Hepatocyte (in vitro differentiated cells): ENCODE results near the gene CELF4. TPM values are rescaled to one million over a fixed set of nuclear protein-coding genes. Genes with fewer than 3 reads are reported as not detected.
A peak's percentile ranks its signal among the peaks of the same experiment; 100 is the strongest.

ENCODE experiments used
- DNase-seq: peaks from one replicate; pipeline ENCODE4 v3.0.0-alpha.2; 2016; ENCODE audit warnings: low spot score
- H2AFZ ChIP-seq: fragments of 200-600 bp; sonication (generic); 2 replicates; pipeline ENCODE4 v1.6.0; 2016; ENCODE audit warnings: antibody characterized with exemption, mild to moderate bottlenecking
- H3K27ac ChIP-seq: fragments of 200-600 bp; sonication (generic); 2 replicates; pipeline ENCODE4 v1.5.1; 2016; ENCODE audit warnings: mild to moderate bottlenecking
- H3K27me3 ChIP-seq: fragments of 200-600 bp; sonication (generic); 2 replicates; pipeline ENCODE4 v1.6.1; 2016
- H3K36me3 ChIP-seq: fragments of 200-600 bp; sonication (generic); replicated peaks from 2 replicates; pipeline ENCODE4 v1.5.1; 2016; ENCODE audit warnings: low read depth; ENCODE audit not compliant: insufficient read depth
- H3K4me1 ChIP-seq: fragments of 200-600 bp; sonication (generic); 2 replicates; pipeline ENCODE4 v1.5.1; 2016; ENCODE audit warnings: mild to moderate bottlenecking, moderate library complexity; ENCODE audit not compliant: insufficient read depth
- H3K4me2 ChIP-seq: fragments of 200-600 bp; sonication (generic); 2 replicates; pipeline ENCODE4 v1.6.0; 2016
- H3K4me3 ChIP-seq: fragments of 200-600 bp; sonication (generic); 2 replicates; pipeline ENCODE4 v1.5.1; 2016; ENCODE audit warnings: mild to moderate bottlenecking
- H3K79me2 ChIP-seq: fragments of 200-600 bp; sonication (generic); 2 replicates; pipeline ENCODE4 v1.6.0; 2017; ENCODE audit warnings: mild to moderate bottlenecking
- H3K9me2 ChIP-seq: fragments of 200-600 bp; sonication (generic); replicated peaks from 2 replicates; pipeline ENCODE4 v1.6.0; 2017; ENCODE audit warnings: mild to moderate bottlenecking; ENCODE audit not compliant: insufficient read depth
- H3K9me3 ChIP-seq: fragments of 200-600 bp; sonication (generic); 2 replicates; pipeline ENCODE4 v1.5.1; 2016; ENCODE audit warnings: low read depth, mild to moderate bottlenecking
- H4K20me1 ChIP-seq: fragments of 200-600 bp; sonication (generic); 2 replicates; pipeline ENCODE4 v1.6.0; 2016; ENCODE audit warnings: mild to moderate bottlenecking; ENCODE audit not compliant: insufficient read depth, poor library complexity, severe bottlenecking
- CTCF ChIP-seq: fragments of 200-600 bp; sonication (generic); IDR thresholded peaks from 2 replicates; pipeline ENCODE4 v1.5.1; 2016; ENCODE audit warnings: antibody characterized with exemption, mild to moderate bottlenecking; ENCODE audit not compliant: poor library complexity
- EZH2 ChIP-seq: fragments of 200-600 bp; sonication (generic); IDR thresholded peaks from 2 replicates; pipeline ENCODE4 v1.6.1; 2016; ENCODE audit warnings: antibody characterized with exemption, mild to moderate bottlenecking, borderline replicate concordance
- EZH2phosphoT487 ChIP-seq: fragments of 200-600 bp; sonication (generic); IDR thresholded peaks from one replicate; pipeline ENCODE4 v1.6.1; 2018; ENCODE audit warnings: antibody characterized with exemption, mild to moderate bottlenecking, low read depth, moderate library complexity; ENCODE audit not compliant: unreplicated experiment, severe bottlenecking
- WGBS: methylation state at CpG from one replicate; pipeline ENCODE4 v1.1.6; 2016; ENCODE audit warnings: low lambda C conversion rate; ENCODE audit errors: missing lambda C conversion rate; 5-methylcytosine and 5-hydroxymethylcytosine counted together
- polyA plus RNA-seq: library from polyadenylated mRNA; unstranded; fragments of >200 nt; fragmentation: Nextera tagmentation; extraction: Ambion mirVana; gene quantifications from 2 replicates; pipeline ENCODE4 v1.2.1, GENCODE V29; 2016
- total RNA-seq: library from RNA; depleted of rRNA; stranded (reverse); fragments of >200 nt; gene quantifications from 2 replicates; pipeline ENCODE4 v1.2.3, GENCODE V29; 2014

The CELF4 gene
- total and polyA plus RNA-seq, 2 experiments from 2014 or later, result 1.3 to 2.9 TPM

DNA sequence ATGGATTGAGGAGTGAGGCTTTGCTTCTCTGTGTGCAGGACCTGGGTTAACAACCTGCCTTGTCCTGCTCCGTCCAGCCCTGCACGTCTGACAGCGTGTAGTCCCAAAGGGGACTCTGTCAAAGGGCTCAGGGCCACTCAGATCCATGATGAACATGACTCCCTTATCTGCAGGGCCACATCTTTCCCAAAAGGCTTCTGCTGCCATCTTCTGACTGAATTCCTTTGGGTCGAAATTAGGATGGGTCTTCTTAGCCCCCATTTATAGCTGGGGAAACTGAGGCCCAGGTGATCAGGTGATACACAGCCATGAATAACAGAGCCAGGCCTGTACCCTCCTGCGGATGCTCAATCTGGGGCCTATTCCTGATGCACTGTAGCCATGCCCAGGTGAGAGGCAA, 109.2 kb downstream of the CELF4 start:
- Histone ChIP-seq H4K20me1 (no peaks in the 10 kb centered on the region), H3K36me3 (no peaks in the 10 kb centered on the region), H3K9me3 (no peaks in the 10 kb centered on the region), H2AFZ (no peak overlapping the region), H3K4me3 (no peak overlapping the region), H3K4me1 (peaks cover 18% of the 10 kb centered on the region), H3K27ac (no peak overlapping the region), H3K79me2 (no peaks in the 10 kb centered on the region), H3K4me2 (no peak overlapping the region), H3K9me2 (no peaks in the 10 kb centered on the region), H3K27me3 (no peaks in the 10 kb centered on the region)
- TF ChIP-seq CTCF (no peak), EZH2phosphoT487 (no peak), EZH2 (no peak)
- no peak for DNase-seq
- 94% methylated on average over 5 of the region's 5 CpGs for WGBS

DNA sequence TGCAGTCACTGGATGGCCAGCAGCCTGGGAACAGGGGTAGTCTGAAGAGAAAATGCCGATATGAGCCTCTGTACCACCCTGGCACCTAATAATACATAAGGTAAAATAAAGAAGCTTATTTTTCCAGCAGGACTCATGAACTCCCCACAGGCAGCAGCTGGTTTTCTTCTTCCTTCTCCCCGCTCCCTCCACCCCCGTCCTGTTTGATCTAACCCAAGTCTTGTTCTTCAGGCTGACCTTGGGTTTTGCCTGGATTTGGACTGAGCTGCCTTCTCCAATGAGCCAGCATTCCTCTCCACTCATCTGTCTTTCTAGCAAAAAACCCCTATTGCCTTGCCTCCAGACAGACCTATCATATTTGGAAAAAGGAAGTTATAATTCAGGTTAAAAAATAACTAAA, 111.8 kb downstream of the CELF4 start:
- no peak overlapping the region for H3K4me3 ChIP-seq
- TF ChIP-seq EZH2phosphoT487, result no peak
- no peak for TF ChIP-seq EZH2
- no peak for TF ChIP-seq CTCF
- H3K4me2 ChIP-seq, result no peak overlapping the region
- H3K27ac ChIP-seq, result peak overlapping the region; percentile 69
- no peaks in the 10 kb centered on the region for H4K20me1 ChIP-seq
- peaks cover 36% of the 10 kb centered on the region for H3K4me1 ChIP-seq
- 75% methylated on average over 3 of the region's 3 CpGs for WGBS
- no peak overlapping the region for H2AFZ ChIP-seq
- H3K79me2 ChIP-seq, result no peaks in the 10 kb centered on the region
- no peaks in the 10 kb centered on the region for H3K36me3 ChIP-seq
- no peaks in the 10 kb centered on the region for H3K9me3 ChIP-seq
- H3K27me3 ChIP-seq, result no peaks in the 10 kb centered on the region
- no peaks in the 10 kb centered on the region for H3K9me2 ChIP-seq
- DNase-seq, result no peak

GRCh38 chr18:37452682-37453385, 112.8 kb downstream of the CELF4 start:
- 66% methylated on average over 4 of the region's 4 CpGs for WGBS
- Histone ChIP-seq H3K36me3 (no peaks in the 10 kb centered on the region), H2AFZ (no peak overlapping the region), H3K79me2 (no peaks in the 10 kb centered on the region), H3K27me3 (no peaks in the 10 kb centered on the region), H3K9me3 (no peaks in the 10 kb centered on the region), H3K4me2 (no peak overlapping the region), H3K9me2 (no peaks in the 10 kb centered on the region), H3K4me3 (no peak overlapping the region), H3K27ac (peak overlapping the region; percentile 81), H4K20me1 (no peaks in the 10 kb centered on the region), H3K4me1 (peaks cover 36% of the 10 kb centered on the region)
- TF ChIP-seq CTCF (no peak), EZH2phosphoT487 (no peak), EZH2 (no peak)
- DNase-seq, result peak; percentile 71
